Heart left ventricle (tissue), 16 donors: ENCODE measurements around the gene PTPRC. TPM values are rescaled to one million over a fixed set of nuclear protein-coding genes. Genes with fewer than 3 reads are reported as not detected.

Source experiments
- ATAC-seq, 4 donors: fragments of 200-7000 bp; cut with Tn5 transposase; one replicate each; pipeline ENCODE4 v1.9.1; 2020 to 2022; ENCODE audit warnings: moderate library complexity in 4 of 4, mild to moderate bottlenecking in 3 of 4, moderate number of reproducible peaks in 1 of 4
- DNase-seq, 5 donors: peaks; one replicate each; pipeline ENCODE4 v3.0.0-alpha.2; 2020
- H3K27ac ChIP-seq, 12 donors: fragments of 200-600 bp; sonication (generic) in 4 of 12; one replicate each; pipeline versions ENCODE4 v1.5.0 to v1.8.0; 2016 to 2022; ENCODE audit warnings: mild to moderate bottlenecking in 2 of 12
- H3K27me3 ChIP-seq, 9 donors: fragments of 200-600 bp; sonication (generic) in 2 of 9; one replicate each; pipeline versions ENCODE4 v1.5.1 to v1.8.0; 2016 to 2022; ENCODE audit warnings: mild to moderate bottlenecking in 3 of 9
- H3K36me3 ChIP-seq, 9 donors: fragments of 200-600 bp; sonication (generic) in 2 of 9; one replicate each; pipeline versions ENCODE4 v1.5.0 to v1.8.0; 2018 to 2022; ENCODE audit warnings: mild to moderate bottlenecking in 2 of 9
- H3K4me1 ChIP-seq, 12 donors: fragments of 200-600 bp; sonication (generic) in 4 of 12; one replicate each; pipeline versions ENCODE4 v1.5.0 to v1.8.0; 2016 to 2022; ENCODE audit warnings: mild to moderate bottlenecking in 3 of 12
- H3K4me3 ChIP-seq, 12 donors: fragments of 200-600 bp; sonication (generic) in 4 of 12; one replicate each; pipeline versions ENCODE4 v1.5.0 to v1.8.0; 2017 to 2022; ENCODE audit warnings: mild to moderate bottlenecking in 9 of 12, moderate library complexity in 4 of 12
- H3K9me3 ChIP-seq, 12 donors: fragments of 200-600 bp; sonication (generic) in 4 of 12; one replicate each; pipeline versions ENCODE4 v1.5.0 to v1.8.0; 2016 to 2022; ENCODE audit warnings: mild to moderate bottlenecking in 1 of 12
- POLR2A ChIP-seq, 2 donors: fragments of 450-650 bp; IDR thresholded peaks; one replicate each; pipeline ENCODE4 v1.6.1; 2017; ENCODE audit warnings: antibody characterized with exemption in 2 of 2, mild to moderate bottlenecking in 2 of 2, moderate library complexity in 2 of 2
- WGBS, 4 donors: extraction: QIAGEN DNeasy Blood & Tissue Kit in 2 of 4; methylation state at CpG; one replicate each; pipeline versions ENCODE4 v1.1.5 to v1.1.7; 2013 to 2018; 5-methylcytosine and 5-hydroxymethylcytosine counted together
- intact Hi-C, 10 donors: fragments of 100-400 bp; cut with DNase I; formaldehyde crosslinking; loops; one replicate each; pipeline versions ENCODE4 v1.11.1 to v1.14.2; 2022
- polyA plus RNA-seq, 2 donors: library from polyadenylated mRNA; stranded (reverse); fragments of 200-250 nt; gene quantifications; one replicate each; pipeline ENCODE4 v1.2.3, GENCODE V29; 2013
- total RNA-seq, 9 donors: library from RNA; depleted of rRNA in 2 of 9; stranded (reverse); fragments of >200 nt in 2 of 9; fragmentation: NEBNext Ultra II Directional in 3 of 9; extraction: Animal tissue kit (Norgen Biotek cat#: 25700) in 3 of 9; gene quantifications; one replicate each; pipeline versions ENCODE4 v1.1.0 to v1.2.4, GENCODE V29; 2016 to 2023
- TF ChIP-seq, protein P1 (sequence below), 12 donors: fragments of 200-600 bp; sonication (generic) in 4 of 12; IDR thresholded peaks; one replicate each; pipeline versions ENCODE4 v1.5.0 to v1.8.0; 2018 to 2022; ENCODE audit warnings: antibody characterized with exemption in 12 of 12, mild to moderate bottlenecking in 5 of 12
- donor health status: ischemic (EF 13 %, LVEDD 7.1; RV severe dilation, severe dysfunction).
- donor health status: healthy with polysubstance abuse.
- donor health status: DM: no; HTN: yes; CAD: no.
- donor health status: DM: no; HTN: no; CAD: no.
- donor health status: ischemic (EF 25% LVEDD 6.9; RV normal size, moderate dysfunction).
- donor health status: ischemic (EF 25% LVEDD 5.7; RV mildly dilated, moderate dysfunction).
- donor health status: healthy.
- donor health status: DM: yes; HTN: yes; CAD: no.
- donor health status: ischemic (EF 35%, LVEDD 5.7; RV mildly dilated, moderate dysfunction).
- donor health status: nonischemic (EF 11% LVEDD 7.7; RV severe dilation, severe dysfunction).
- donor health status: DM: yes; HTN: yes; CAD: no.
- donor health status: PGD.
- donor health status: ischemic (EF 29% LVEDD 5.4; RV normal size, mild dysfunction).
- donor health status: nonischemic (EF 23%, LVEDD 6.1; RV moderate dilation, normal function).

Gene PTPRC
- total and polyA plus RNA-seq, 11 donors = 0.65 to 99.3 (median 4.4) TPM

DNA sequence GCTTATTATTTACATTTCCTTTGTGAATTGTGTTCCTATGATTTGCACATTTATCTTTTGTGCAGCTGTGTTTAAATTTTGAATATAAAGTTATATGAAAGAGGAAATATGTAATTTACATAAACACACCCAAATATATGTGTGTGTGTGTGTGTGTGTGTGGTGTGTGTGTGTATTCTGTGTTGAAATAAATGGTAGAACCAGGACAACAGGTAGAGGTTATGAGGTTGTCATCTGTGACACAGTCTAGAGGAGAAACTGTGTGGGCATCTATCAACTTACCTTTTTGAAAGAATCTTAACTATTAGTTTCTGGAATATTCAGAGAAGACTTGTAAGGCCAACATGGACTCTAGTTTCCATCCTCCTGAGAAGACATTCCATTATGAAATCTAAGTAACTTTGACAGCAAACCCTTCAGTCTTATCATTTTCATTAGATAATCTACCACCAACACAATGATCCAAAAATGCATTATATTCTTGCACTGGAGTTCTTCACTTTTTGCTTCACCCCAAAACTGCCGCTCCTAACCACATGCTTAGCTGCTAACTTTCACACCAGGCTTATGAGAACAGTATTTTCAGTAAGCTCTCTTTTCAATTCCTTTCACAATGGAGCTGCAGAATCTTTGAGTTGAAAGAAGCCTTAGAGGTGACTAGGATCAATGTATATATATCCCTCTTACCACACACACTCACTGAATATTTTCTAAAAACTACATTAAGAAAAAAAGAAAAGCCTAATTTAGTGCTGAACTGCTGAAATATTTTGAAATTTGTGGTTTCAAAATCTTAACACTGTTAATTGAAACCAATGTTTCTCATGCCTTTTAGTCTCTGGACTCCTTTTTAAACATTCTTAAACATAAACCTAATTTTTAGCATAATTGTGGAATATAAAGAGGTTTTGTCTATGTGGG lies 21.8 kb downstream of the PTPRC start:
- Histone ChIP-seq H3K27me3 (no peaks in the 10 kb centered on the region), H3K9me3 (no peaks in the 10 kb centered on the region), H3K4me1 (peaks cover 0 to 88% (median 0%) of the 10 kb centered on the region in 12 donors), H3K4me3 (peak overlapping the region in 1 of 12 donors; percentile 6), H3K36me3 (peaks cover 0 to 3% (median 0%) of the 10 kb centered on the region in 9 donors), H3K27ac (peak overlapping the region in 1 of 12 donors; percentile 37)
- no peak for TF ChIP-seq POLR2A (IDR thresholded peaks at IDR 0.05)
- TF ChIP-seq, protein P1, sequence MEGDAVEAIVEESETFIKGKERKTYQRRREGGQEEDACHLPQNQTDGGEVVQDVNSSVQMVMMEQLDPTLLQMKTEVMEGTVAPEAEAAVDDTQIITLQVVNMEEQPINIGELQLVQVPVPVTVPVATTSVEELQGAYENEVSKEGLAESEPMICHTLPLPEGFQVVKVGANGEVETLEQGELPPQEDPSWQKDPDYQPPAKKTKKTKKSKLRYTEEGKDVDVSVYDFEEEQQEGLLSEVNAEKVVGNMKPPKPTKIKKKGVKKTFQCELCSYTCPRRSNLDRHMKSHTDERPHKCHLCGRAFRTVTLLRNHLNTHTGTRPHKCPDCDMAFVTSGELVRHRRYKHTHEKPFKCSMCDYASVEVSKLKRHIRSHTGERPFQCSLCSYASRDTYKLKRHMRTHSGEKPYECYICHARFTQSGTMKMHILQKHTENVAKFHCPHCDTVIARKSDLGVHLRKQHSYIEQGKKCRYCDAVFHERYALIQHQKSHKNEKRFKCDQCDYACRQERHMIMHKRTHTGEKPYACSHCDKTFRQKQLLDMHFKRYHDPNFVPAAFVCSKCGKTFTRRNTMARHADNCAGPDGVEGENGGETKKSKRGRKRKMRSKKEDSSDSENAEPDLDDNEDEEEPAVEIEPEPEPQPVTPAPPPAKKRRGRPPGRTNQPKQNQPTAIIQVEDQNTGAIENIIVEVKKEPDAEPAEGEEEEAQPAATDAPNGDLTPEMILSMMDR (IDR thresholded peaks at IDR 0.05) = no peak
- 82 to 94% (median 88%) methylated on average over 1 of the region's 1 CpG for WGBS, 4 donors
- ATAC-seq = no peak
- DNase-seq = no peak
- intact Hi-C loops = no loop called here

DNA sequence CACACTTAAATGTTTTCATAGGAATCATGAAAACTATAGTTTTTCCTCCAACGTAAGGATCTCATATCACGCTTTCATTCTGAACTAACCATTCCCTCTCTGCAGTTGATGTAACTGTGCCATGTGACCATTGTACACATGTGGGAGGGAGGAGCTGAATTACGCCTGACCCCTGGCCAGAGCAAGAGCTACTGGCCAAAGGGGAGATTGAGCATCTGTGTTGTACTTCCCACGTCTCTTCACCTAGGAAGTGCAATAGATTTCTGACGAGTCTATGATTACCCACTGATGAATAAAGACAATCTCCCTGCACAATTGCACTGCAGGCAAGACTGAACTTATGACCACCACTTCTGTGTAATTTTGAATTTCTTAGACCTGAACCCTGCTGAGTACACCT lies 24.0 kb downstream of the PTPRC start:
- Histone ChIP-seq H3K27ac (peak overlapping the region in 1 of 12 donors; percentile 54), H3K36me3 (peaks cover 0 to 10% (median 0%) of the 10 kb centered on the region in 9 donors), H3K4me1 (peaks cover 0 to 76% (median 0%) of the 10 kb centered on the region in 12 donors), H3K27me3 (no peaks in the 10 kb centered on the region), H3K4me3 (peak overlapping the region in 1 of 12 donors; percentile 18), H3K9me3 (no peaks in the 10 kb centered on the region)
- TF ChIP-seq, protein P1 (IDR thresholded peaks at IDR 0.05) = no peak
- no peak for TF ChIP-seq POLR2A (IDR thresholded peaks at IDR 0.05)
- ATAC-seq = no peak
- intact Hi-C loops = no loop called here
- 77 to 87% (median 78%) methylated on average over 5 of the region's 5 CpGs for WGBS, 4 donors
- no peak for DNase-seq

DNA sequence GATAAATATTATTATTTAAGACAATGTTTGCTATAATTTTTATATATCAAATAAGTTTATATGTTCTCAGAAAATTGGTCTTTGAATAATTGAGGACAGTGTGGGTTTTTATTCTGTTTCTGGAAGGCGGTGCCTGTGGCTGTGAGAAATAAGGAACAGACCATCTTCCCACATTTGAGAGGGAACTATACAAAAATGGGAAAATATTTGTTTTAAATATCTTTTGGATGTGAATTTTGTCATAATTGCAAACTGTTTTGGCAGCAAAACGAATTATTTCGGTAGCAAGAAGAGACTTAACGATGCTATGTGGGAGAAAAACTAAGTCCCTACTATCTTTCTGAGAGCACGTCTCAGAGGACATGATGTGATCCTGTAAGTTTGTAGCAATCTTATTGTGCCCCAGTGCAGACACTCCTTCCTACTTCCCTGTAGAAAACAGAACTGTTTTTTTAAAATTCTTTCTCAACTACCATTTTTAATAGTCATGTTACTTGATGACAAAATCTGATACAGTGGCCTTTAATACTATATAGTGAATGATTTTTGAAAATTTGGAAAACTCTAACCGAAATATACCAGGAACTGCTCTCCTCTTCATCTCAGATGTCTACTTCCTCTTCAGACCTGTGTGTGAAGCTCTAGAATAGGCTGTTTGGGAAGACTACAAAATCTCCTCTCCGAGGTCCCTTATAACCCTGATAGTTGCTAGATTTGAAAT lies 25.4 kb downstream of the PTPRC start:
- peak in 2 of 4 donors; percentile 63 to 66 for ATAC-seq
- intact Hi-C loops = no loop called here
- Histone ChIP-seq H3K9me3 (no peaks in the 10 kb centered on the region), H3K36me3 (peaks cover 0 to 10% (median 0%) of the 10 kb centered on the region in 9 donors), H3K4me3 (peak overlapping the region in 1 of 12 donors; percentile 4), H3K27me3 (no peaks in the 10 kb centered on the region), H3K4me1 (peaks cover 0 to 77% (median 0%) of the 10 kb centered on the region in 12 donors), H3K27ac (peak overlapping the region in 3 of 12 donors; percentile 4 to 73 (median 5))
- WGBS, 4 donors = 65 to 72% (median 68%) methylated on average over 7 of the region's 7 CpGs
- no peak for DNase-seq
- no peak for TF ChIP-seq POLR2A (IDR thresholded peaks at IDR 0.05)

DNA sequence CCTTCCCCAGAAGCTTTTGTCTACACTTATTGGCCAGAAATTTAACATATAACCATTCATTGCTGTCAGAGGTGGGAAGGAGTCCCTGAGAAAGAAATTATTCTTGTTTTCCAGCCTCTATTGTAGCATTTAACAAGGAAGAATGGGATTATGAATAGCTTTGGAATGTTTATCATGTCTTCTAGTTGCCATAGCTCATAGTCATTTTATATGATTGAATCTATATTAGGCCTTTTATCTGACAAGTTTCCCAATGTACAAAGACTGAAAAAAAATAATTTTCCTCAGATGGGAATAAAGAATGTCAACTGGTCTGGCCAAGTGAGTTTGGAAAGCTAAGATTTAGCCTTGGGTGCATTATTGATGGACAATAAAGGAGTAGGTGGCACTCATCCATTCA lies 28.3 kb downstream of the PTPRC start:
- TF ChIP-seq POLR2A (IDR thresholded peaks at IDR 0.05) = no peak
- TF ChIP-seq, protein P1 (IDR thresholded peaks at IDR 0.05) = no peak
- H3K4me1 ChIP-seq = peaks cover 0 to 84% (median 0%) of the 10 kb centered on the region in 12 donors
- H3K4me3 ChIP-seq = no peak overlapping the region
- peak overlapping the region in 1 of 12 donors; percentile 63 for H3K27ac ChIP-seq
- H3K9me3 ChIP-seq = no peaks in the 10 kb centered on the region
- ATAC-seq (no peak), DNase-seq (no peak)
- H3K27me3 ChIP-seq = no peaks in the 10 kb centered on the region
- intact Hi-C loops = no loop called here
- peaks cover 0 to 10% (median 0%) of the 10 kb centered on the region in 9 donors for H3K36me3 ChIP-seq
